ENCODE measurements around the gene IRGQ. TPM values are rescaled to one million over a fixed set of nuclear protein-coding genes. Genes with fewer than 3 reads are reported as not detected.
"Not testable (repeated sequence)": the region's sequence is repeated elsewhere in the genome, so short reads cannot be mapped to it uniquely, and the experiment has no call there.

The IRGQ gene
- polyA plus RNA-seq, 3 donors: 12.7 to 13.8 (median 12.9) TPM

GRCh38 chr19:43547926-43548325 lies 48.0 kb downstream of the IRGQ start:
- not testable (repeated sequence) for DNase-seq (ENCODE audit: low read depth in 3 of 3, low spot score in 2 of 3)

- DNase-seq (ENCODE audit: low read depth in 3 of 3, low spot score in 2 of 3): no peak
These were observed 49.4 kb downstream of the IRGQ start for GRCh38 chr19:43546581-43546980.

- no peak for DNase-seq (ENCODE audit: low read depth in 3 of 3, low spot score in 2 of 3)
These were observed 50.0 kb downstream of the IRGQ start for GRCh38 chr19:43545981-43546380.

GRCh38 chr19:43545276-43545675 lies 50.7 kb downstream of the IRGQ start:
- no peak for DNase-seq (ENCODE audit: low read depth in 3 of 3, low spot score in 2 of 3)

- DNase-seq (ENCODE audit: low read depth in 3 of 3, low spot score in 2 of 3): no peak
These were observed 51.9 kb downstream of the IRGQ start for GRCh38 chr19:43544077-43544476.

- no peak for DNase-seq (ENCODE audit: low read depth in 3 of 3, low spot score in 2 of 3)
These were observed 53.8 kb downstream of the IRGQ start for GRCh38 chr19:43541920-43542650.

GRCh38 chr19:43540381-43540780 lies 55.6 kb downstream of the IRGQ start:
- DNase-seq (ENCODE audit: low read depth in 3 of 3, low spot score in 2 of 3): no peak

GRCh38 chr19:43538922-43539321 lies 57.0 kb downstream of the IRGQ start:
- DNase-seq (ENCODE audit: low read depth in 3 of 3, low spot score in 2 of 3): no peak

GRCh38 chr19:43534816-43535761 lies 60.8 kb downstream of the IRGQ start:
- DNase-seq (ENCODE audit: low read depth in 3 of 3, low spot score in 2 of 3): peak in 1 of 3 donors; percentile 65

Other genes with a start within 250 kb of the IRGQ start
- gene CD177, start 242.4 kb downstream of the IRGQ start, polyA plus RNA-seq (ENCODE audit: insufficient read length in 3 of 3): under 1 TPM in 2 of 3 donors, not detected in 1; 0.28 to 0.40 TPM
- gene TEX101, start 181.2 kb downstream of the IRGQ start, polyA plus RNA-seq (ENCODE audit: insufficient read length in 3 of 3): not detected
- 1 to 10 TPM; 1.2 to 1.9 (median 1.3) TPM for gene LYPD3, start 130.5 kb downstream of the IRGQ start, polyA plus RNA-seq (ENCODE audit: insufficient read length in 3 of 3)
- 1 to 10 TPM; 5.0 to 6.9 (median 5.6) TPM for gene PHLDB3, start 91.4 kb downstream of the IRGQ start, polyA plus RNA-seq (ENCODE audit: insufficient read length in 3 of 3)
- 10 to 100 TPM; 24.2 to 28.1 (median 27.9) TPM for gene ETHE1, start 68.9 kb downstream of the IRGQ start, polyA plus RNA-seq (ENCODE audit: insufficient read length in 3 of 3)
- gene ZNF575, start 62.9 kb downstream of the IRGQ start, polyA plus RNA-seq (ENCODE audit: insufficient read length in 3 of 3): 1 to 10 TPM; 1.4 to 1.5 (median 1.4) TPM
- gene XRCC1, start 20.6 kb downstream of the IRGQ start, polyA plus RNA-seq (ENCODE audit: insufficient read length in 3 of 3): 10 to 100 TPM; 56.4 to 66.0 (median 59.1) TPM
- gene PINLYP, start 20.3 kb downstream of the IRGQ start, polyA plus RNA-seq (ENCODE audit: insufficient read length in 3 of 3): 10 to 100 TPM; 17.8 to 19.2 (median 17.9) TPM
- gene ZNF576, start 461 bp upstream of the IRGQ start, polyA plus RNA-seq (ENCODE audit: insufficient read length in 3 of 3): 10 to 100 TPM in 2 of 3 donors, 1 to 10 TPM in 1; 9.6 to 11.3 (median 10.1) TPM
- gene SRRM5, start 16.0 kb upstream of the IRGQ start, polyA plus RNA-seq (ENCODE audit: insufficient read length in 3 of 3): under 1 TPM; 0.59 to 0.80 (median 0.67) TPM
- gene ZNF428, start 23.5 kb upstream of the IRGQ start, polyA plus RNA-seq (ENCODE audit: insufficient read length in 3 of 3): 10 to 100 TPM; 82.2 to 90.6 (median 86.1) TPM
- 10 to 100 TPM; 43.1 to 50.6 (median 44.2) TPM for gene CADM4, start 43.7 kb upstream of the IRGQ start, polyA plus RNA-seq (ENCODE audit: insufficient read length in 3 of 3)
- 1 to 10 TPM; 6.0 to 8.4 (median 6.3) TPM for gene PLAUR, start 74.0 kb upstream of the IRGQ start, polyA plus RNA-seq (ENCODE audit: insufficient read length in 3 of 3)
- gene IRGC, start 119.9 kb upstream of the IRGQ start, polyA plus RNA-seq (ENCODE audit: insufficient read length in 3 of 3): not detected
- 10 to 100 TPM; 36.9 to 40.5 (median 37.4) TPM for gene SMG9, start 158.8 kb upstream of the IRGQ start, polyA plus RNA-seq (ENCODE audit: insufficient read length in 3 of 3)
- 1 to 10 TPM in 2 of 3 donors, under 1 TPM in 1; 0.97 to 1.8 (median 1.5) TPM for gene KCNN4, start 184.8 kb upstream of the IRGQ start, polyA plus RNA-seq (ENCODE audit: insufficient read length in 3 of 3)
- gene LYPD5, start 206.3 kb upstream of the IRGQ start, polyA plus RNA-seq (ENCODE audit: insufficient read length in 3 of 3): under 1 TPM; 0.42 to 0.71 (median 0.47) TPM
- 10 to 100 TPM; 11.4 to 14.8 (median 14.5) TPM for gene ZNF283, start 231.2 kb upstream of the IRGQ start, polyA plus RNA-seq (ENCODE audit: insufficient read length in 3 of 3)

All from right renal cortex interstitium (tissue), 3 donors.